NCI-H1930 (cell line): ENCODE results near the gene UST.

Source experiments
- DNase-seq, 2 experiments: peaks; one replicate each; lab custom pipeline; 2025; lab: John Stamatoyannopoulos, UW

UST gene

DNA sequence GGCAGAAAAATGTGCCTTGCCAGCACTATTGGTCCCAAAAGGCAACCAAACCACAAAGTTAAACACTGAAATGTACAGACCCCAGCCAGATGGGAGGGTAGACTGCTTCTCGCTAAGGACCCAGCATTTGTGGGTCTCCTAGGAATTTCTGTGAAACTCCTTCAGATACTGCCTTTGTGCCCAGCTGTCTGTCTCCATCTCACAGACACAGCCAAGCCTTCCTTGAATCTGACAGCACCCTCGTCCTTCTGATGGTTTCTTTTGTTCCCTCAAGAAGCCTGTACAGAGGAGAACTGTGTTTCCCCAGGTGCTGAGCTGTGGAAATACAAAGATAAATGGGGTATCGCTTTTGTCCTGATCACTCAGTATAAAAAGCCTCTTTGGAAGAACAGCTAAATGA lies 316.6 kb downstream of the UST start:
- no peak for DNase-seq

DNA sequence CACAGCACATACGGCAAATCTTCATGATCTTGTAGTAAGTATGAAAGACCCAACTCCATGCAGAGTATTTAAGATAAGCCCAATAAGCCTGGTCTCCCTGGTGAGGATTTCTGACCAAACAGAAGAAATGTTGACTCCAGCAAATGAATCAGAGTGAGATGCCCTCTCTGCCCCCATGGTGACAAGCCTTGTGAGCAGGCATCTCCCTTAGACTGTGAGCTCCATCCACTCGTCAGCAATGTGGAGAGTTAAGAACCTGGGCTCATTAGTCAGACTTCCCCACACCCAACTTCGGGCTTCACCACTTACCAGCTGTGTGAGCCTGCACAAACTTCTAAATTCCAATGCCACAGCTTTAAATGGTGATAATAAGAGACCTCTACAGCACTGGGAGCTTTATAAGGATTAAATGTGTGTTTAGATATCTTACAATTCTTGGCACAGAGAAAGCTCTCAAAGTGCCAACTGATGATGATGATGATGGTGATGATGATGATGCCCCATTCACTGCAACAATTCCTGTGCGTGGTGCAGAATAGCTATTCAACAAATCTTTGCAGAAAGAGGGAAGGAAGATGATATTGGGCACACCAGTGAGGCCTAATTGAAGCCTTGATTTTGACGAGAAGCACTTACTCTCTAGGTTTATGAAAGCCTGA lies 317.3 kb downstream of the UST start:
- DNase-seq = no peak

DNA sequence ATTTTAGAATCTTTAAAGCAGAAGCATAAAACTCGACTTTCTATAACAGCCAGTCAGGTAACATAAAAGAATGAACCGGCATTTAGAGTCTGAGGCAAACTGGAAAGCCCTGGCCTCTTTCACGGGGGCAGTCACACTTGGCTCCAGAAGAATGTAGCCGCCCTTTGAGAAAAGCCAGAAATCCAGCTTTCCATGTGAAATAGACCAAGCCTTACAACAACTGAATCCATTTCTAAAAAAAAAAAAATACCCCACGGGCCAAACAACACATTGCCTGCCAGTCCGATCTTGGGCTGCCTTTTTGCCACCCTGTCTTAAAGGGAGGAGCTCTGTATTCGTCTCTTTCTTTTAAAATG lies 317.8 kb downstream of the UST start:
- no peak for DNase-seq

DNA sequence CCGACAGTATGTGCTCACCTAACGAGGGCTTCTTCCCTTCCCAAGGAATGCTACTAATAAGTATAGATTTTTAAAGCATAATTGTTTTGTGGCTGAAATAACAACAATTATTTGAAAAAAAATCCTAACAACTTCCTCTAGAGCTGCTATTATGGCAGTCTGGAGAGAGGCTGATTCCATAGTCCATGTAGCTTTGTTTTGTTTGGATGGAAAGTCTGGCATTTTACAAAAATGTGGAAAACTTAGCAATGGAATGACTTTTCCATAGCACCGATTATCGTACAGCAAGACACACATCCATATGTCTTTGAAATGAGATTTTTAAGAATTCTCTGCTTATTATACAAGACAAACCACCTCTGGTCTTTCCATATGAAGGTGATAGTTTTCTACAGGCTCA lies 318.3 kb downstream of the UST start:
- DNase-seq = no peak

DNA sequence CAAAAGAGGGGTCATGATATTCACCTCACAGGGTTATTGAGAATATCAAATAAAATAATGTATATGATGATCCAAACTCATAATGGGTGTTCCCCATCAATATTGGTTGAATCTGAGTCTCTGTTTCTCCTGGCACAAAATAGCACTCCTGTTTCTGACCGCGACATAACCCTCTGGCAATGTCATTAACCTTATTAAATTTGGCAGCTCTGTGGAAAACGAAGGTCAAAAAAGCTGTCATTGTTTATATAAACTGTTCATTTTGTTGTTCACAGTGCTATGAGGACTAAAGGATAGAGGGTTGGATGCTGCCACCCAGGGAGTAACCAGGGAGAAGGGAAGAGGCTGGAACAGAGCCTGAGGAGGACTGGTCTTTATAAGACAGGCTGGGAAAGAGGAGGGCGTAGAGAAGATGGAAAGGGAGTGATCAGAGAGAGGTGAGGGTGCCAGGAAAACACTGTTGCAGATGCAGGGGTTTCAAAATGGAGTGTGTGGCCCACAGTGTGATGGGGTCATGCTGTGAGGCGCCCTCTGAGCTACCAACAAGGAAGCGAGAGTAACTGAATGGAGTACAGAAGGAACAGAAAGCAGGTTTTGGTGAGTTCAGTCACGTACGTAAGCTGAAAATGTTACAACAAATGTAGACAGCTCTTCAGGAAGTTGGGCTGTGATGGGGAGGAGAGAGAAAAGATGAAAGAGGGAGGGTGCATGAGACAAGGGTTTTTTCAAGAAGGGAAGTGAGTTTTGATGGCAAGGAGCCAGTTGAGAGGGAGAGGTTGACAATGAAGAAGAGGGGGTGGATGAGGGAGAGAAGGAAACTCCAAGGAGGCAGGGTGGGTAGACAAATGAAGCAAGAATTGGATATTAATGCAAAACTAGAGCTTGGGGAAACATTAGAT lies 319.1 kb downstream of the UST start:
- no peak for DNase-seq

DNA sequence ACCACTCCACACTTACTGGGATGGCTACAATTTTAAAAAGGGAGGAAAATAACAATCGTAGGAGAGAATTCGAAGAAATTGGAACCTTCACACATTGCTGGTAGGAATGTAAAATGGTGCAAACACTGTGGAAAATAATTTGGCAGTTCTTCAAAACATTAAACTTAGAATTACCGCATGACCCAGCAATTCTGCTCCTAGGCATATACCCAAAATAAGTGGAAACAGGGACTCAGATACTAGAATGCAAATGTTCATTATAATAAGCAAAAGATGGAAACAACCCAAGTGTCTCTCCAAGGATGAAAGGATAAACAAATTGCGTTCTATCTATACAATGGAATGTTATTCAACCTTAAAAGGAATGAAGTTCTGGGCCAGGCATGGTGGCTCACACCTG lies 325.2 kb downstream of the UST start:
- DNase-seq = no peak

DNA sequence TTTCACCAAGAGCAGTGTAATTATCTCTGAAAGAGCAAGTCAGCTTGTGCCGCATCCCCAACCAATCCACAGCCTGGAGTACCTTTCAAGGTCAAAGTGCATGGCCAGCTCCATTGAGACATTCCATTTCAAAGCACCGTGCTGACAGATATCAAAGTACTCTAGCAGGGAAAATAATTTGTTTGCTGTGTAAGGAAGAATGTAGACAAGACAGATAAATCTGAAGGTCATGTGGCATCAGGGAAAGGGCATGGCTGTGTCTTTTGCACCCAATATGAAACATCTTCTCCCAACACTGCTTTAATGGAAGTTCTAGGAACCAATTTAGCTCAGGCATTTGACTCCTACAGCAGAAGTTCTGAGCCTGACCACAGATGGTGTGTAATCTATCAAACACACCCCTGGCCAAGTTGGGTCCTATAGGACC lies 328.0 kb downstream of the UST start:
- no peak for DNase-seq

DNA sequence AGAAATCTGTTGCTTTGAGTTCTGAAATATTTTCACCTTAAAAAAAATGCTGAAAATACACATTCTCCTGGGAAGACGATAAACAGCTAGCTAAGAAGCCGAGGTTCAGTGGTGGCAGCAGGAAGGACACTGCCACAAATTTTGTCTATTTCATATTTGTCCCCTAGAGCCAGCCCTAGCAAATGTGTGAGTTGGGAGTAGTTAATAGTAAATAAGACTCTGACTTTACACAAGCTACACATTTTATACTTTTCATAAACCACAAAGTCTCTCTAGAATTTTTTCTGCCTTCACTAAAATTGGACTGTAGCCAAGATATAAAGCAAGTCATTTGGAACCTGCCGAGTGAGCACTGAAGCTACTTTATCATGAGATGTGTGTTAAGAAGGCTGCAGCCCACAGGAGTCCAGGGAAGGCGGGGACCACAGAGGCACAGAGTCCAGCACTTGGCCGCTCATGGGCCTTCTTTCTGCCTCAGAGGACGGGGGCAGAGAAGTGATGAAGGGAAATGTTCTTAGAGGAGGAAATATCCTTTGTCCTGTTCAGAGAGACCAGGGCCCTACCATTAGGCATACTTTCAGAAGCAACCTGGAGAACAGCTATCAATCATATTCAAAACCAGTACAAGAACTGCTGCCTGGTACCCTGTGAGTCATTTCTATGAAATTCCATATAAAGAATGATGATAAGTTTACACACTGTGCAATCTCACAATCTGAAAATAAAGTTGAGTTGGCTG lies 329.0 kb downstream of the UST start:
- DNase-seq = no peak

DNA sequence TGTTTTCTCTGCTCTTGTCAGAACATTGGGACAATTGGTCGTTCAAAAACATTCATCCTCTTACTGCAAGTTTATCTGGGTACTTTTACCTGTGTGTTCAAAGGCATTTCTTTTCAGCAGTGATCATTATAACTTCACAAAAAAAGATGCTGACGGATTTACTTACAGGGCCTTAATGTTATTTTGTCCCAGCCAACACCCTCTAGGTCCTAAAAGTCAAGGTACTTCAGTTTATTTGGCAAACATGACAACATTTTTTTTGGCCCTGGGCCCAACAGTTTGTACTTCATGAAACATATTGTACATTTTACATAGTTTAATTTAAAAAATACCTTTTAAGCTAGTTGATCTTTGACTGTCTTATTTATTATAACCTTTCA lies 329.5 kb downstream of the UST start:
- DNase-seq = no peak

DNA sequence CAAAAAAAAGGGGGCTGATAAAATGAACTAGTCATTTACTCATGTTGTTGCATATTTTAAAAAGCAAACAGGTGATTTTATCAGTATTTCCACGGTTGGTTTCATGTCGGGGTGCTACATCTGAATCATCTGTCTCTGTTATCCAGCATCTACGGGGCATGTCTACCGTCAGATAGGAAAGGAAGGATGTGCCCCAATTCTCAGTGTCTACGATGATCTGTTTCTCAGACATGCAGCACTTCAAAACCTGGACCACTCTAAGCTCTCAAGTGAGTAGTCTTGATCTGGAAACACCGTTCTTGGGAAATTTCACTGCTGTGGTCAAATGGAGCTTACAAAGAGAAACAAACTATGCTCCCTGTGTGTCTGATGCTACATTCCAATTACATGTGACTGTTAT lies 330.4 kb downstream of the UST start:
- no peak for DNase-seq

DNA sequence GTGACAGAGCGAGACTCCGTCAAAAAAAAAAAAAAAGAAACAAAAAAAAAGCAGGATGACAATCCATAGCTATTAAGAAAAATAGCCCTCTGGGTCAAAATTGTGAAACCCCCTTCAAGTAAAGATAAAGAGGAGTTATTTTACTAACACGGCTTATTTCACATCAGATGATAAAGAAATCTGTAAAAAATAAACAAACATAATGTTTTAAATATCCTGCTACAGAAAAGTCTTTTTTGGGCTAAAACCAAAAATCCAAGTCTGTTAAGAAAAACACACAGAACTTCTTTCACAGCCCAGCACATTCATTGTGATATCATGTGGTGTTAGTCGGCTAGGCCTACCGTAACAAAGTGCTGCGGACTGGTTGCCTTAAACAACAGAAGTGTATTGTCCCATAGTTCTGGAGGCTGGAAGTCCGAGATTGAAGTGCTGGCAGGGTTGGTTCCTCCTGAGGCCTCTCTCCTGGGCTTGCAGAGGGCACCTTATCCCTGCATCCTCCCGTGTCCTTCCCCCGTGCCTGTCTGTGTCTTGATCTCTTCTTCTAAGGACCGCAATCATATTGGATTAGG lies 331.5 kb downstream of the UST start:
- no peak for DNase-seq

DNA sequence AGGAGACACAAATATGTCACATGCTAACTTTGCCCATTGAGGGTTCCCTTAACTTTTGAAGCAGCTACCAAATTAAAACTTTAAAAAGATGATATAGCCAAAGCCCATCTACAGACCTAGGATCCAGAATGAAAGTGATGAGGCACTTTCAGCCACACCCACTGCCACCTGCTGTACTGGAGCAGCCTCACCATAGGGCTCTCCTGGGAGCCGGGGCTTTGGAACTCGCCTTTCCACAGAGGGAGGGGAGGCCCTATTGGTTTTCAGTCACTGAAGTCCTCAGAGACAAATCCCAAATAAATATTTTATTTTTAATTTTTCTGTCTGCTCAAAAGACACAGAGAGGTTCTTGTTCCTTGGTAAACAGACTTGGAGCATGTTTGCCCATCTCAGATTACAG lies 332.6 kb downstream of the UST start:
- DNase-seq = no peak

DNA sequence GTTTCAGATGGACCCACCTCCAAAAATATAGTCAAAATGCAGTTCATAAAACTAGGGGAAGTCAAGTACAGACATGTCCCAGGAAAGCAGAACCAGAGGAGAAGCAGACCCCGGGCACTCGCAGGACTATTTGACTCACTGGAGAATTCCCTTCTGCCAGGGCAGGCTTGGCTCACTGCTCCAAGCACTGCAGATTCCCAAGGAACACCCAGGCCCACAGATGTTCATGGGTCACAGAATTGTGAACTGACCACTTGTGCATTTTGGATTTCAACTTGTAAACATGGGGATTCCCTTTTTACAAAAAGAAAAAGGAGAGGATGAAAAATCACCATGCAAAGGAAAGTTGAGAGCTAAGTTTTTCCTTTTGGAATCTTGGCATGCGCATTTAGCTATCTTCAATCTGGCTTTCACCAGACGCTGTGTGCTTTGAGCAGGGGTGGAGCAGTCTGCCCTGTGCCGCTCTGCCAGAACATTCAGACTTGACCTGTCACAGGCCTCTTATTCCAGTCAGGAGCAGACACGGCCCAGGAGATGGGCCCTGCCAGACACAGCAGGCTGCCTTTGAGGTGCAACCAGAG lies 333.2 kb downstream of the UST start:
- DNase-seq = no peak

DNA sequence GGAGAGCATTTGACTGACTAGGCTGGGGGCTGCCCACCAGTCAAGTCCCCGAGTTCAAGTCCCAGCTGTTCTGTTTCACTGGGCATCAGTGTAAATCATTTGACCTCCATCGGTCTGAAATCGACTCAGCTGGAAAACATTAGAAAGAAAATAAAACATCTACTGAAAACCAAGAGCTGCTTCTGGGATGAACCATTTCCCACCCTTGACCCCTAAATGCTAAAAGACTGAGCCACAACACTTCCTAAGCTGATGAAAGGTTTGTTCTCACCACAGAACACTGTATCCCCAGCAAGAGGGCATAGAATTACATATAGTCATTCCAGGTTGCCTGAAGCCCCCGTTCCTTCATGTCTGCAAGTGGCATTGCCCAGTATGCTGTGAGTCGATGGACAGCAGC lies 333.7 kb downstream of the UST start:
- no peak for DNase-seq

DNA sequence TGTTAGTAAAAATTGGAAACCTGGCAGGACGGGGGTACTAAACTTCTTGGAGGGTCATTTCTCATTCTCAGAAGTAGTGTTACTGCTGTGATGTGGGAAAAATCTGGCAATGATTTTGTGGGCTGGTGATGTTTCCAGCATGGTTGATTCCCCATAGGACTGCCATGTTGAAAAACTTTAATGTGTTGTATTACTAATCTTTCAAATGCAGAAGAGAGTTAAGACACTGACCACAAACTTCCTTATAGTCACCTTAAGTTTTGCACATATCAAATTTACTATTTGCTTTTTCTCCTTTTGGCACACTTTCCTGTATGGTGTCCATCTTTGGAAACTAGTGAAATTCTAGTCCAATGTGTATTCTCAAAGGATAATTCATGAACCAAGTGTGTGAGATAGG lies 334.5 kb downstream of the UST start:
- no peak for DNase-seq

DNA sequence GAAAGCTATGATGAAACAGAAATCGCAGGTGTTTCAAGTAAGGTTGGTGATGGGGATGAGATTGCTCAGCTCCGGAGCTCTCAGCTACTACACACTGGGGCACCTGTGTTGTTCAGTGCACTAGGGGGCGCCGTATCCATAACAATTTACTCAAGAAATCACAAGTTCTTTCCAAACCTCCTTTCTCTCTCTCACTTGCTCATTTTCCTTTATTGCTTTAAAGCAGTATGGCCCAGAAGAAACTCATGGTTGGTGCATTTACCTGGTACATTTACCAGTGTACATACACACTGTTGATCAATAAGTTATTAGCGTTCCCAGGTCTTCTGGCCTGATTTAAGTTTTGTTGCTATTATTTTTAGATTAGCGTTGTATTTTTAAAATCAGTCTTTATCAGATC lies 335.5 kb downstream of the UST start:
- DNase-seq = peak; percentile 8 to 25

DNA sequence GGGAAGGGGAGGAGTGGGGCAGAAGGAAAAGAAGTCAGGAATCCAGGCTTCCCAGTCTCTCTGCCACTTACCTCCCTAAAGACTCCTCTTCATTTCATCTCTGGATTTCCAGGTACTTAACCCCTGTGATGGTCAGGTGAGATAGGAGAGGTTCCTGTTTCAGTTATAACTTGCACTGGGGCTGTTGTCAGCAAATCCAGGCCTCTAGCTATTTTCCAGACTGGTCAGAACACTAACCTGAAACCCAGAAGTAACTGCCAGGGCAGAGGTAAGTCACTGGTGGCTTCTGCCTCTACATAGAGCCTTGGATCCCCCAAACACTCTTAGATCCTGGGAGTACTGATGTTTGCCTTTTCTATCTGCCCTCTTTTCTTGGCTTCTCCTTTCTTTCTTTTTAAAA lies 337.2 kb downstream of the UST start:
- no peak for DNase-seq

DNA sequence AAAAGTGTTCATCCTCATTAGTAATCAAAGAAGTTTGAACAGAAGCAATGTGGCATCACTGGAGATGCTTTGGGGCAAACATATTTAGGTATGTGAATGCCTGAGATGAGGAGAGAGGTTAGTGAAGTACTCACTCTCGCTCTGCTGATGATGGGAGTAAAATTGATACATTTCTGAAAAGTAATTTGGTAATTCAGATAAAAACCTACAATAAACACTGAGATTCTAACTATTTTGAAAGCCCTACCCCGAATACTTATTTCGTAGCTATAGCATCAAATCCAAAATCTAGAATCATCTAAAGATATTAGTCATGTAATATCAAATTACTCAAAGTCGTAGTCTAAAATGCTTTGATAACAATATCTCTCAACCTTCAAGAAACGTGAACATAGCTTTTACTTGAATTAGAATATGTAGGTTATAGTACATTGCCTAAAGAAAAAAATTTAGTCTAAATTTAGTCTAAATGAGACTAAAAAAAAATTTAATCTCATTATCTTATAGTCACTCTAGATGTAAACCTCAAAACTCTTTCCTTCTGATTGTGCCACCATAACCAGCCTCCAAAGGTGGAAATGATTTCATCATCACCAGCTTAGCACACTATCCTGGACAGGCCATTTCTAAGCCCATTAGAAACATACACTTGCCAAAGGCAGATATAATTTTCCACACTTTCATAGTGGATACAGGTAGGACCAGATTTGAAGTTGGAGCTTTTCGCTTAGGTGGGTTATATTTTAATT lies 338.2 kb downstream of the UST start:
- no peak for DNase-seq

DNA sequence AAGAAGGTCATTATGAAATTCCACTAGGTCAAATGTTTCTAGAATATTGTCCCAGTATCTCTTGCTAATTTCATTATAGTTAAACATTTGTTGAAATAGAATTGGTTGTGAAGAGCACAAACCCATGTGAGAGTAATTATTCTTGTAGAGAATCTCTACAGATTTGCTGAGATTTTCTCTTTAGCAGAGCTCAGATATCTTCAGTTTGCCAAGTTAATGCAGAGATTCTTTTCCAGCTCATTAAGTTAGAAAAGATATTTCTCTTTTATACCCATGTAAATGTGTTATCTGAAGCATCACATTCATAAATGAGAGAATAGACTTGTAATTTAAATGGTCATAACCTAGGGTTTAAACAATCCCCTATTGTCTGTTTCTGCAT lies 338.7 kb downstream of the UST start:
- DNase-seq = no peak

DNA sequence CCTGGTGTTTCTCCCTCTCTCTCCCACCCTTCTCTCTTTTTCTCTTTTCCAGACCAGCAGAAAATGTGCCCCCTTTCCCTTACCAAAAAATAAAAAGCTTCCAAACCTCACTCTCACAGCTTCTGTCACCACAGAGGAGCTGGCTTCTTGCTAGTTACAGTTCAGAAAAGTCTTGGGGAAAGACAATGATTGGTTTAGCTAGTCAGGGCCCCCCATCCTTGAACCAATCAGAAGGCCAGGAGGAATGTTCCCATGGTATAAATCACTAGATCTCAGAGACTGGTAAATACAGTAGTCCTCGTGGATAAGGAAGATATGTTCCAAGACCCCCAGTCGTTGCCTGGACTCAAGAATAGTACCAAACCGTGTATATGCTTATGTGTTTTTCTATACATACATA lies 339.5 kb downstream of the UST start:
- no peak for DNase-seq

DNA sequence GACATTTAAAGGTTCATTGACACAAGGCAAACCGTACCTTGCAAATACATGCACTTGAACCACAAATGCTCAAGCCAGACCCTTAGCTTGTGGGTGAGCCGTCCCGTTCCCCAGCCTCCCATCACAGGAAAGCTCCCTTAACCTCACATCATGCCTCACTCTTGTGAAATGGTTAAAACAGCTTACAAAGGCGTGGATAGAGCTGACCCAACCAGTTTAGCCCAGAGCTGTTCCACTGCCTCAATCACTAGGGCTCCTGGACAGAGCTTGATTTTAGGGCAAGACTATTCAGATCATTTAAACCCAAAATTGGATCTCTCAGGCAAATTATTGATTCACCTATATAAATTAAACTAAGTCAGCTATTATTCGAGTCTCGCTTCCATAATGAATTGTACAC lies 341.1 kb downstream of the UST start:
- DNase-seq = no peak

DNA sequence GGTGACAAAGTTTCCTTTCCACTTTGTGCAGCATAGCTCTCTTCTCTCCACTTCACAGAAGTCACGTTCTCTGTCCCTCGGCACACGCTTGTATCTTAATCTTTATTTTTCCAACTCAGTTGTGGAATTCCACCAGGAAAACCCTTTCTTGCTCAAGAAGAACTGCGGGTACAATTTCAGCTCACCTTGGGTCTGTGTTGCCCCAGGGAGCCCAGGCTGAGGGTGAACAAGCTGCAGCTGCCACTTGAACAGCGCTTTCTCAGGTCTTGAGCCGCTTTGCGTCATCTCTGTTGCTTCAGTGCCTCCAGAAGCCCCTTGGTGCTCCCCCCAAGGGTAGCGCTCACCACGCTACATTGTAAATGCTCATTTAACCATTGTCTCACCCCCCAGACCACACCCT lies 341.5 kb downstream of the UST start:
- no peak for DNase-seq
